CD4-positive, CD25-positive, alpha-beta regulatory T cell (primary cell): ENCODE results near the gene ABCB1. TPM values are rescaled to one million over a fixed set of nuclear protein-coding genes. Genes with fewer than 3 reads are reported as not detected.
"Not testable (repeated sequence)": the region's sequence is repeated elsewhere in the genome, so short reads cannot be mapped to it uniquely, and the experiment has no call there.

Source experiments
- ATAC-seq, 2 donors: fragments of 150-1000 bp; cut with Tn5 transposase; one replicate each; pipeline ENCODE4 v1.10.0; 2021; ENCODE audit warnings: low read depth in 2 of 2, moderate number of reproducible peaks in 2 of 2, moderate library complexity in 1 of 2
- DNase-seq, 3 donors: peaks; one replicate each; pipeline versions ENCODE4 v3.0.0 to v3.0.0-alpha.2; 2012 to 2022; ENCODE audit warnings: mixed read lengths in 1 of 3
- H3K27ac ChIP-seq: one replicate; pipeline ENCODE4 v1.7.0; 2013; ENCODE audit warnings: mild to moderate bottlenecking, low read length; ENCODE audit not compliant: insufficient read depth, poor library complexity, severe bottlenecking
- H3K27me3 ChIP-seq: one replicate; pipeline ENCODE4 v1.7.0; 2013; ENCODE audit warnings: low read length; ENCODE audit not compliant: control insufficient read depth, insufficient read depth
- H3K36me3 ChIP-seq: one replicate; pipeline ENCODE4 v1.7.0; 2013; ENCODE audit warnings: mild to moderate bottlenecking, low read length, moderate library complexity; ENCODE audit not compliant: control insufficient read depth, insufficient read depth
- H3K4me1 ChIP-seq: 2 replicates; pipeline ENCODE4 v1.7.0; 2013; ENCODE audit warnings: mild to moderate bottlenecking, low read length; ENCODE audit not compliant: insufficient read depth, control insufficient read depth, poor library complexity, severe bottlenecking
- H3K4me3 ChIP-seq: one replicate; pipeline ENCODE4 v1.7.0; 2013; ENCODE audit warnings: low read depth, mild to moderate bottlenecking, low read length, moderate library complexity
- H3K9me3 ChIP-seq, 2 experiments: 1 replicate in 1 of 2; 2 replicates in 1 of 2; pipeline ENCODE4 v1.7.0; 2013; ENCODE audit warnings: low read length in 2 of 2, mild to moderate bottlenecking in 1 of 2, moderate library complexity in 1 of 2; ENCODE audit not compliant: control insufficient read depth in 2 of 2
- H3K27ac Mint-ChIP-seq, 3 donors: one replicate each; pipeline ENCODE4 v1.8.0; 2020 to 2022; ENCODE audit warnings: mild to moderate bottlenecking in 3 of 3, mixed read lengths in 3 of 3, moderate library complexity in 2 of 3
- H3K27me3 Mint-ChIP-seq: one replicate; pipeline ENCODE4 v1.8.0; 2022; ENCODE audit warnings: mild to moderate bottlenecking, mixed read lengths
- H3K36me3 Mint-ChIP-seq: one replicate; pipeline ENCODE4 v1.8.0; 2020; ENCODE audit warnings: mixed read lengths
- H3K4me1 Mint-ChIP-seq, 4 donors: one replicate each; pipeline ENCODE4 v1.8.0; 2020 to 2022; ENCODE audit warnings: mixed read lengths in 4 of 4, mild to moderate bottlenecking in 1 of 4
- H3K4me3 Mint-ChIP-seq, 4 donors: one replicate each; pipeline ENCODE4 v1.8.0; 2020 to 2022; ENCODE audit warnings: mild to moderate bottlenecking in 4 of 4, mixed read lengths in 4 of 4, moderate library complexity in 3 of 4
- H3K9me3 Mint-ChIP-seq, 7 donors: one replicate each; pipeline ENCODE4 v1.8.0; 2020 to 2022; ENCODE audit warnings: mixed read lengths in 7 of 7, mild to moderate bottlenecking in 3 of 7, moderate library complexity in 2 of 7
- polyA plus RNA-seq, 4 donors: library from polyadenylated mRNA; unstranded; fragments of 300-500 nt; fragmentation: Illumina TruSeq; gene quantifications; one replicate each; pipeline ENCODE4 v1.2.3, GENCODE V29; 2021
- total RNA-seq: library from RNA; stranded (reverse); gene quantifications from one replicate; pipeline ENCODE4 v1.2.3, GENCODE V29; 2022

ABCB1 gene
- total and polyA plus RNA-seq, 5 donors from 2014 or later, result 0.06 to 2.0 (median 0.49) TPM

- Mint-ChIP-seq H3K27me3 (peaks cover 38% of the 10 kb centered on the region), H3K9me3 (peaks cover 0 to 5% (median 0%) of the 10 kb centered on the region in 7 donors), H3K27ac (no peak within 1 kb of the TSS), H3K4me3 (peak within 1 kb of the TSS in 2 of 4 donors; percentile 13 to 22), H3K4me1 (peaks cover 0 to 5% (median 0%) of the 10 kb centered on the region in 4 donors), H3K36me3 (no peaks in the 10 kb centered on the region)
- Histone ChIP-seq H3K27ac (no peak within 1 kb of the TSS), H3K4me1 (no peaks in the 10 kb centered on the region), H3K4me3 (no peak within 1 kb of the TSS), H3K9me3 (no peaks in the 10 kb centered on the region), H3K36me3 (no peaks in the 10 kb centered on the region), H3K27me3 (peaks cover 23% of the 10 kb centered on the region)
- ATAC-seq (no peak), DNase-seq (no peak)
Measured at GRCh38 chr7:87475359-87476178, 125.1 kb downstream of the ABCB1 start, which contains the start of gene ABCB4. ABCB4 (minus strand) TSS chr7:87475680; CDS start chr7:87475465, 215 bp downstream.

GRCh38 chr7:87474533-87475358 is 125.9 kb downstream of the ABCB1 start:
- Mint-ChIP-seq H3K27ac (no peak overlapping the region), H3K4me1 (peaks cover 0 to 5% (median 0%) of the 10 kb centered on the region in 4 donors), H3K36me3 (no peaks in the 10 kb centered on the region), H3K4me3 (peak overlapping the region in 1 of 4 donors; percentile 13), H3K9me3 (peaks cover 0 to 5% (median 0%) of the 10 kb centered on the region in 7 donors), H3K27me3 (peaks cover 38% of the 10 kb centered on the region)
- no peak overlapping the region for H3K4me3 ChIP-seq
- no peak overlapping the region for H3K27ac ChIP-seq
- H3K9me3 ChIP-seq, result no peaks in the 10 kb centered on the region
- peaks cover 23% of the 10 kb centered on the region for H3K27me3 ChIP-seq
- ATAC-seq (peak; percentile 50 to 54), DNase-seq (no peak)
- no peaks in the 10 kb centered on the region for H3K36me3 ChIP-seq
- no peaks in the 10 kb centered on the region for H3K4me1 ChIP-seq

- peaks cover 0 to 5% (median 0%) of the 10 kb centered on the region in 7 donors for H3K9me3 Mint-ChIP-seq
- H3K4me1 ChIP-seq, result no peaks in the 10 kb centered on the region
- H3K27ac ChIP-seq, result no peak overlapping the region
- H3K4me3 ChIP-seq, result no peak overlapping the region
- peaks cover 38% of the 10 kb centered on the region for H3K27me3 Mint-ChIP-seq
- H3K36me3 Mint-ChIP-seq, result no peaks in the 10 kb centered on the region
- DNase-seq (no peak), ATAC-seq (no peak)
- no peaks in the 10 kb centered on the region for H3K36me3 ChIP-seq
- H3K9me3 ChIP-seq, result no peaks in the 10 kb centered on the region
- H3K4me1 Mint-ChIP-seq, result peaks cover 0 to 5% (median 0%) of the 10 kb centered on the region in 4 donors
- H3K27ac Mint-ChIP-seq, result no peak overlapping the region
- no peak overlapping the region for H3K4me3 Mint-ChIP-seq
- peaks cover 23% of the 10 kb centered on the region for H3K27me3 ChIP-seq
Measured at GRCh38 chr7:87473986-87474385, 126.7 kb downstream of the ABCB1 start.

- H3K4me1 Mint-ChIP-seq, result peaks cover 0 to 5% (median 0%) of the 10 kb centered on the region in 4 donors
- no peak for ATAC-seq
Measured at GRCh38 chr7:87473192-87473591, 127.5 kb downstream of the ABCB1 start.

GRCh38 chr7:87471473-87471872 is 129.2 kb downstream of the ABCB1 start:
- Mint-ChIP-seq H3K27ac (no peak overlapping the region), H3K9me3 (peaks cover 0 to 13% (median 0%) of the 10 kb centered on the region in 7 donors), H3K36me3 (no peaks in the 10 kb centered on the region), H3K4me3 (no peak overlapping the region), H3K4me1 (peaks cover 0 to 5% (median 0%) of the 10 kb centered on the region in 4 donors), H3K27me3 (peaks cover 24% of the 10 kb centered on the region)
- no peak overlapping the region for H3K27ac ChIP-seq
- H3K36me3 ChIP-seq, result no peaks in the 10 kb centered on the region
- no peaks in the 10 kb centered on the region for H3K4me1 ChIP-seq
- no peak overlapping the region for H3K4me3 ChIP-seq
- no peak for ATAC-seq
- DNase-seq, result no peak
- H3K27me3 ChIP-seq, result peaks cover 10% of the 10 kb centered on the region
- H3K9me3 ChIP-seq, result no peaks in the 10 kb centered on the region

More at GRCh38 chr7:87473192-87473591, 127.5 kb downstream of the ABCB1 start:
- Mint-ChIP-seq H3K9me3 (peaks cover 0 to 6% (median 0%) of the 10 kb centered on the region in 7 donors), H3K27ac (no peak overlapping the region), H3K4me3 (no peak overlapping the region), H3K27me3 (peaks cover 38% of the 10 kb centered on the region), H3K36me3 (no peaks in the 10 kb centered on the region)
- H3K4me3 ChIP-seq, result no peak overlapping the region
- no peaks in the 10 kb centered on the region for H3K9me3 ChIP-seq
- H3K27ac ChIP-seq, result no peak overlapping the region
- H3K4me1 ChIP-seq, result no peaks in the 10 kb centered on the region
- H3K36me3 ChIP-seq, result no peaks in the 10 kb centered on the region
- peaks cover 18% of the 10 kb centered on the region for H3K27me3 ChIP-seq
- no peak for DNase-seq

GRCh38 chr7:87469204-87469603 is 131.5 kb downstream of the ABCB1 start:
- H3K4me1 Mint-ChIP-seq, H3K36me3 Mint-ChIP-seq, ATAC-seq: not testable (repeated sequence)

GRCh38 chr7:87465534-87465880 is 135.2 kb downstream of the ABCB1 start:
- H3K4me1 ChIP-seq, H3K36me3 Mint-ChIP-seq, H3K4me3 Mint-ChIP-seq, H3K27me3 ChIP-seq, H3K4me1 Mint-ChIP-seq, H3K36me3 ChIP-seq, H3K9me3 ChIP-seq, H3K27ac ChIP-seq, DNase-seq, ATAC-seq, H3K4me3 ChIP-seq, H3K27ac Mint-ChIP-seq, H3K27me3 Mint-ChIP-seq: not testable (repeated sequence)
- peaks cover 0 to 13% (median 0%) of the 10 kb centered on the region in 7 donors for H3K9me3 Mint-ChIP-seq

More at GRCh38 chr7:87469204-87469603, 131.5 kb downstream of the ABCB1 start:
- Mint-ChIP-seq H3K9me3 (peaks cover 0 to 13% (median 0%) of the 10 kb centered on the region in 7 donors), H3K27me3 (peaks cover 11% of the 10 kb centered on the region)
- not testable (repeated sequence) for H3K4me1 ChIP-seq, H3K4me3 Mint-ChIP-seq, H3K4me3 ChIP-seq, H3K27me3 ChIP-seq, H3K9me3 ChIP-seq, H3K27ac Mint-ChIP-seq, H3K36me3 ChIP-seq, H3K27ac ChIP-seq, DNase-seq
